H54 (cell line): ENCODE results near the gene LRG1.

Experiments used
- DNase-seq: peaks from one replicate; pipeline ENCODE4 v3.0.0; 2011; ENCODE audit warnings: low spot score, mixed read lengths; ENCODE audit not compliant: insufficient read length
- FAIRE-seq: peaks from 3 replicates; lab custom pipeline; 2011; peaks lifted over from hg19 to GRCh38; lab: Jason Lieb, UNC
- POLR2A ChIP-seq: IDR thresholded peaks from 2 replicates; pipeline ENCODE4 v1.6.1; 2011; ENCODE audit warnings: low read depth, mild to moderate bottlenecking, low read length

LRG1 gene

DNA sequence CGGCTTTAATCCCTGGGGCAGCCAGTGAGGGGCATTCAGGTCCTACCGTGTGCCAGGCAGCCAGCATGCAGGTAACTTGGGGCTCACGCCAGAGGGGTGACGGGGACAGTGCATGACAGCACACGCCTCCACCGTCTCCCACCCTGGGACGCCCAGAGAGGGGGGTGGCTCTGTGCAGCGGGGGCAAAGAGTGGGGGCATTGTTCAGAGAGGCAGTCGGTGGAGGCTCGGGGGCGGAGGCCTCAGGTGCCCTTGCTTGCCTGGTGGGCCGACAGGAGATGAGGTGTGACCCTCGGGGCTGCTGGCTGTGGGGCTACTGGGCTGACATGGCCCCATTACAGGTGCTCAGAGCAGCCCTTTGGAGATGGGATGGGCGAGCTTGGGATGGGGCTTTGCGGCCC is 40.0 kb downstream of the LRG1 start:
- FAIRE-seq, result no peak
- no peak for TF ChIP-seq POLR2A
- no peak for DNase-seq

DNA sequence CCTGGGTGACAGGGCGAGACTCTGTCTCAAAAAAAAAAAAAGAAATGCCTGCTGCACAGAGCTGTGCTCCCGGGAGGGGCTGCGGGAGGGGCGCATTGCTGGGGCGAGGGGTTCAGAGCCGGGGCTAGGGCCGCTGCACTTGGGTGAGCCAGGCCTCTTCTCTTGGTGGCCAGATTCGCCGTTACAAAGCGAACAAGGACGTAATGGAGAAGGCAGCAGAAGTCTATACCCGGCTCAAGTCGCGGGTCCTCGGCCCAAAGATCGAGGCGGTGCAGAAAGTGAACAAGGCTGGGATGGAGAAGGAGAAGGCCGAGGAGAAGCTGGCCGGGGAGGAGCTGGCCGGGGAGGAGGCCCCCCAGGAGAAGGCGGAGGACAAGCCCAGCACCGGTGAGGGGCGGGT is 40.5 kb downstream of the LRG1 start:
- DNase-seq (no peak), FAIRE-seq (no peak)
- TF ChIP-seq POLR2A, result no peak

GRCh38 chr19:4498694-4499093 is 41.1 kb downstream of the LRG1 start:
- FAIRE-seq, result no peak
- DNase-seq, result no peak
- no peak for TF ChIP-seq POLR2A

GRCh38 chr19:4497770-4498389 is 42.0 kb downstream of the LRG1 start:
- DNase-seq (no peak), FAIRE-seq (no peak)
- TF ChIP-seq POLR2A, result no peak

GRCh38 chr19:4496304-4496703 is 43.5 kb downstream of the LRG1 start:
- TF ChIP-seq POLR2A, result no peak
- DNase-seq (no peak), FAIRE-seq (no peak)

DNA sequence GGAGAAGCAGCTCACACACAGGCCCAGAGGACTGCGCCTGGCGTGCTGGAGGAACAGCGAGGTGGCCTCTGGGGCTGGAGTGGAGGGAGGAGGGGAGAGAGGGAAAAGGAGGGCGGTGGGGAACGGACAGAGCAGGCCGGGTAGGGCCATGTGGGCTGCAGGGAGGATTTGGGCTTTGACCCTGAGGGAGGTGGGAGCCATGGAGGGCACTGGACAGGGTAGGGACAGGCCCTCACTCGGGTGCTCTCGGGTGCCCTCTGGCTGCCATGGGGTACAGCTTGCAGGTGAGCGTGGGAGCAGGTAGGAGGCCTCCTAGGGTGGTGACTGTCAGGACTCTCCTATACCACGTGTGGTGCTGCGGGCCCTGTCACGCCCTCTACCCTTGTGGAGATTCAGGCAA is 44.4 kb downstream of the LRG1 start:
- FAIRE-seq (no peak), DNase-seq (no peak)
- no peak for TF ChIP-seq POLR2A

DNA sequence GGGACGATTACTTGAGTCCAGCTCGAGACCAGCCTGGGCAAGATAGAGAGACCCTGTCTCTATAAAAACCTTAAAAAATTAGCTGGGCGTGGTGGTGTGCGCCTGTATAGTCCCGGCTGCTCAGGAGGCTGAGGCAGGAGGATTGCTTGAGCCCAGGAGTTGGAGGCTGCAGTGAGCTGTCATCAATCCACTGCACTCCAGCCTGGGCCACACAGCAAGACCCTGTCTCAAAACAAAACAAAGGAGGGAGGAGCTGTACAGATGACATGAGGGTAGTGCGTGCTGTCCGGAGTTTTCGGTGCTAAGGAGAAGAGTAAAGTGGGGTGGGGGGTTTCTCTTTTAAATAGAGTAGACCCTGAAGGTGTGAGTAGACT is 45.2 kb downstream of the LRG1 start:
- no peak for FAIRE-seq
- no peak for DNase-seq
- TF ChIP-seq POLR2A, result no peak

- DNase-seq (no peak), FAIRE-seq (no peak)
- no peak for TF ChIP-seq POLR2A
These were observed 45.7 kb downstream of the LRG1 start for GRCh38 chr19:4493929-4494690.

GRCh38 chr19:4493104-4493928 is 46.5 kb downstream of the LRG1 start:
- no peak for DNase-seq
- TF ChIP-seq POLR2A, result no peak
- no peak for FAIRE-seq

- TF ChIP-seq POLR2A, result no peak
- FAIRE-seq, result no peak
- DNase-seq, result no peak
These were observed 47.3 kb downstream of the LRG1 start for GRCh38 chr19:4492337-4493103.

DNA sequence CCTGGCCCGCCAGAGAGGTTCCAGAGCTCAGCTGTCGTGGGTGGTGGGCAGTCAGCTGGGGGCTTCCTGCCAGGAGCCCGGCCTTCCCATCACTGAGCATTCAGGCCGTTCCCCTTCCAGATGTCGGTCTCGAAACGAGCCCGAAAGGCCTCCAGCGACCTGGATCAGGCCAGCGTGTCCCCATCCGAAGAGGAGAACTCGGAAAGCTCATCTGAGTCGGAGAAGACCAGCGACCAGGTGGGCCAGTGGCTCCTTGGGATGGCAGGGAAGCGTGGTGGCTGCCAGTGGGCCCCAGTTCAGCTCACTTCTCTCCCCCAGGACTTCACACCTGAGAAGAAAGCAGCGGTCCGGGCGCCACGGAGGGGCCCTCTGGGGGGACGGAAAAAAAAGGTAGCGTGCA is 48.4 kb downstream of the LRG1 start:
- no peak for TF ChIP-seq POLR2A
- FAIRE-seq, result no peak
- no peak for DNase-seq

DNA sequence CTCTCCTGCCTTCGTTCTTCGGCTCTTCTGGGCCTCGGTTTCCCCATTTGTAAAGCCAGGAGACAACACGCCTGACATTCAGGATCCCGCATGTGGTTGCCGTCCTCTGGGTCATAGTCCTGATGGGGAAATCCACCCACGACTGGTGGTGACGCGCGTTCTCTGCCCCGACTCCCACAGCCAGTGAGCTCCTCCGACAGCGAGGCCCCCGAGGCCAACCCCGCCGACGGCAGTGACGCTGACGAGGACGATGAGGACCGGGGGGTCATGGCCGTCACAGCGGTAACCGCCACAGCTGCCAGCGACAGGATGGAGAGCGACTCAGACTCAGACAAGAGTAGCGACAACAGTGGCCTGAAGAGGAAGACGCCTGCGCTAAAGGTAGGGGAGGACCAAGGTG is 51.3 kb downstream of the LRG1 start:
- FAIRE-seq (no peak), DNase-seq (no peak)
- TF ChIP-seq POLR2A, result no peak

- DNase-seq (no peak), FAIRE-seq (no peak)
- no peak for TF ChIP-seq POLR2A
These were observed 52.3 kb downstream of the LRG1 start for GRCh38 chr19:4487572-4487971.
